Motor neuron (in vitro differentiated cells): ENCODE data around the gene MORC2. TPM values are rescaled to one million over a fixed set of nuclear protein-coding genes. Genes with fewer than 3 reads are reported as not detected.

Experiments
- ATAC-seq, 8 experiments: fragments of 200-7000 bp; cut with Tn5 transposase; replicated peaks in 6 of 8; 2 replicates each; pipeline ENCODE4 v1.8.0; 2021; ENCODE audit warnings: mild to moderate bottlenecking in 8 of 8, moderate library complexity in 8 of 8
- H3K27ac ChIP-seq, 2 donors: fragments of 250-450 bp; sonication (Bioruptor Pico); 2 replicates each; pipeline ENCODE4 v1.9.0; 2021; ENCODE audit warnings: antibody characterized with exemption in 2 of 2, mild to moderate bottlenecking in 2 of 2, moderate library complexity in 1 of 2
- H3K4me1 ChIP-seq, 2 donors: fragments of 250-450 bp; sonication (Bioruptor Pico); replicated peaks in 1 of 2; 2 replicates each; pipeline ENCODE4 v1.6.1; 2021; ENCODE audit warnings: antibody characterized with exemption in 2 of 2, mild to moderate bottlenecking in 2 of 2, moderate library complexity in 1 of 2
- H3K4me3 ChIP-seq, 5 donors: fragments of 250-450 bp; sonication (Bioruptor Pico); 2 replicates each; pipeline ENCODE4 v1.9.0; 2021; ENCODE audit warnings: antibody characterized with exemption in 5 of 5, mild to moderate bottlenecking in 5 of 5, moderate library complexity in 4 of 5
- WGBS, 10 experiments: fragments of 450-650 bp; shearing (Covaris generic); methylation state at CpG; one replicate each; pipeline ENCODE4 v1.0.0; 2022; 5-methylcytosine and 5-hydroxymethylcytosine counted together
- in situ Hi-C, 9 experiments: fragments of 400-800 bp; cut with MboI; loops; one replicate each; pipeline ENCODE4 v1.15.0; 2021; ENCODE audit warnings: low sequenced_read_pairs in 9 of 9, low pct_unique_long_range_greater_than_20kb in 2 of 9; ENCODE audit not compliant: unreplicated experiment in 9 of 9
- total RNA-seq, 8 experiments: library from RNA; unstranded; fragments of 300-600 nt; gene quantifications; 2 replicates each; pipeline versions ENCODE4 v1.2.3 to v1.2.4, GENCODE V29; 2022

Gene MORC2
- total RNA-seq, 8 experiments from 2014 or later: 17.5 to 38.5 (median 28.3) TPM

GRCh38 chr22:30978304-30978962 lies 9.9 kb upstream of the MORC2 start:
- in situ Hi-C loops: loop anchor here in 1 of 9 experiments (10.0 kb wide), 1 partner anchor 106 kb away; the partner anchor contains the start of gene SMTN
- no peak overlapping the region for H3K4me3 ChIP-seq
- ATAC-seq: no peak
- no peak overlapping the region for H3K27ac ChIP-seq
- WGBS, 10 experiments: 67 to 100% (median 97%) methylated on average over 1 to 3 of the region's 3 CpGs
- H3K4me1 ChIP-seq: no peaks in the 10 kb centered on the region

GRCh38 chr22:30970356-30970746 lies 1.8 kb upstream of the MORC2 start:
- no peak overlapping the region for H3K27ac ChIP-seq
- 14 to 100% (median 82%) methylated on average over 1 to 3 of the region's 3 CpGs; no CpG with 5 or more reads in 2 of the 10 experiments for WGBS, 10 experiments
- peak overlapping the region; percentile 91 to 98 (median 95) for H3K4me3 ChIP-seq
- peaks cover 12 to 27% of the 10 kb centered on the region in 2 donors for H3K4me1 ChIP-seq
- in situ Hi-C loops: loop anchor here in 3 of 9 experiments (10.0 to 25.0 kb wide), 2 partner anchors 114 to 117 kb away; partner anchors contain the start of gene SMTN (in 3 of the 3)
- no peak for ATAC-seq

GRCh38 chr22:30969532-30970355 lies 1.2 kb upstream of the MORC2 start:
- peak in 6 of 8 experiments; percentile 2 to 37 (median 10) for ATAC-seq
- Histone ChIP-seq H3K4me1 (peaks cover 12 to 29% of the 10 kb centered on the region in 2 donors), H3K4me3 (peak overlapping the region; percentile 91 to 98 (median 95)), H3K27ac (peak overlapping the region; percentile 98 to 99)
- in situ Hi-C loops: loop anchor here in 3 of 9 experiments (10.0 to 25.0 kb wide), 2 partner anchors 115 to 118 kb away; partner anchors contain the start of gene SMTN (in 3 of the 3)
- 0 to 100% (median 20%) methylated on average over 1 to 15 of the region's 49 CpGs; no CpG with 5 or more reads in 1 of the 10 experiments for WGBS, 10 experiments

GRCh38 chr22:30968924-30969531 lies 454 bp upstream of the MORC2 start, which contains the start of gene TUG1:
TUG1 (plus strand) TSS chr22:30969265.
- Histone ChIP-seq H3K4me3 (peak within 1 kb of the TSS; percentile 91 to 98 (median 95)), H3K27ac (peak within 1 kb of the TSS; percentile 98 to 99), H3K4me1 (peaks cover 12 to 29% of the 10 kb centered on the region in 2 donors)
- in situ Hi-C loops: loop anchor here in 2 of 9 experiments (25.0 kb wide), 1 partner anchor 118 kb away; the partner anchor contains the start of gene SMTN (in 2 of the 2)
- ATAC-seq: peak; percentile 85 to 97 (median 95)
- WGBS, 10 experiments: 0 to 1% (median 0%) methylated on average over 3 to 13 of the region's 67 CpGs; no CpG with 5 or more reads in 7 of the 10 experiments

GRCh38 chr22:30964858-30965257 lies 3.7 kb downstream of the MORC2 start:
- 71 to 100% (median 96%) methylated on average over 1 to 4 of the region's 4 CpGs; no CpG with 5 or more reads in 1 of the 10 experiments for WGBS, 10 experiments
- Histone ChIP-seq H3K27ac (no peak overlapping the region), H3K4me1 (peaks cover 7 to 23% of the 10 kb centered on the region in 2 donors), H3K4me3 (no peak overlapping the region)
- ATAC-seq: no peak
- in situ Hi-C loops: loop anchor here in 2 of 9 experiments (25.0 kb wide), 1 partner anchor 122 kb away; the partner anchor contains the start of gene SMTN (in 2 of the 2)

GRCh38 chr22:30955153-30955552 lies 13.4 kb downstream of the MORC2 start:
- no peak for ATAC-seq
- in situ Hi-C loops: loop anchor here in 2 of 9 experiments (25.0 kb wide), 1 partner anchor 132 kb away; the partner anchor contains the start of gene SMTN (in 2 of the 2)
- WGBS, 10 experiments: 91 to 100% (median 100%) methylated on average over 1 to 4 of the region's 4 CpGs; no CpG with 5 or more reads in 4 of the 10 experiments
- H3K4me1 ChIP-seq: no peaks in the 10 kb centered on the region
- H3K27ac ChIP-seq: no peak overlapping the region
- H3K4me3 ChIP-seq: no peak overlapping the region

GRCh38 chr22:30953206-30953605 lies 15.4 kb downstream of the MORC2 start:
- no peak overlapping the region for H3K27ac ChIP-seq
- 100% methylated on average over 1 to 2 of the region's 2 CpGs; no CpG with 5 or more reads in 6 of the 10 experiments for WGBS, 10 experiments
- no peak for ATAC-seq
- peaks cover 0 to 4% of the 10 kb centered on the region in 2 donors for H3K4me1 ChIP-seq
- in situ Hi-C loops: loop anchor here in 2 of 9 experiments (25.0 kb wide), 1 partner anchor 134 kb away; the partner anchor contains the start of gene SMTN (in 2 of the 2)
- no peak overlapping the region for H3K4me3 ChIP-seq

GRCh38 chr22:30949934-30950660 lies 18.5 kb downstream of the MORC2 start:
- Histone ChIP-seq H3K4me3 (no peak overlapping the region), H3K27ac (no peak overlapping the region), H3K4me1 (peaks cover 9 to 20% of the 10 kb centered on the region in 2 donors)
- ATAC-seq: no peak
- WGBS, 10 experiments: 84 to 100% (median 96%) methylated on average over 1 to 7 of the region's 7 CpGs; no CpG with 5 or more reads in 2 of the 10 experiments
- in situ Hi-C loops: loop anchor here in 3 of 9 experiments (10.0 to 25.0 kb wide), 2 partner anchors 135 to 137 kb away; partner anchors contain the start of gene SMTN (in 3 of the 3)

GRCh38 chr22:30948930-30949342 lies 19.6 kb downstream of the MORC2 start:
- in situ Hi-C loops: loop anchor here in 1 of 9 experiments (10.0 kb wide), 1 partner anchor 136 kb away; the partner anchor contains the start of gene SMTN
- WGBS, 10 experiments: 0 to 100% (median 85%) methylated on average over 1 to 3 of the region's 3 CpGs; no CpG with 5 or more reads in 3 of the 10 experiments
- Histone ChIP-seq H3K27ac (no peak overlapping the region), H3K4me1 (peaks cover 9 to 20% of the 10 kb centered on the region in 2 donors), H3K4me3 (no peak overlapping the region)
- peak in 1 of 8 experiments; percentile 17 for ATAC-seq

GRCh38 chr22:30947816-30948454 lies 20.6 kb downstream of the MORC2 start:
- 47 to 100% (median 59%) methylated on average over 1 to 2 of the region's 2 CpGs; no CpG with 5 or more reads in 4 of the 10 experiments for WGBS, 10 experiments
- Histone ChIP-seq H3K4me1 (peaks cover 9 to 20% of the 10 kb centered on the region in 2 donors), H3K4me3 (no peak overlapping the region), H3K27ac (no peak overlapping the region)
- peak in 7 of 8 experiments; percentile 30 to 50 (median 38) for ATAC-seq
- in situ Hi-C loops: loop anchor here in 1 of 9 experiments (10.0 kb wide), 1 partner anchor 137 kb away; the partner anchor contains the start of gene SMTN
